HepG2 (cell line): ENCODE measurements around the gene TRIM9. TPM values are rescaled to one million over a fixed set of nuclear protein-coding genes. Genes with fewer than 3 reads are reported as not detected.

ENCODE experiments used
- CEBPZ ChIP-seq: IDR thresholded peaks from 2 replicates; pipeline ENCODE4 v1.6.1; 2012; ENCODE audit warnings: low read length, improper control_type of control experiment
- FOSL1 ChIP-seq: sonication (generic); formaldehyde crosslinking; IDR thresholded peaks from 2 replicates; pipeline ENCODE4 v1.9.0; 2021; ENCODE audit warnings: missing genetic modification reagents, borderline replicate concordance
- IRX3 ChIP-seq: sonication (generic); formaldehyde crosslinking; IDR thresholded peaks from 2 replicates; pipeline ENCODE4 v1.8.1; 2023; ENCODE audit warnings: mild to moderate bottlenecking, low read depth, missing genetic modification reagents, borderline replicate concordance
- KLF11 ChIP-seq: IDR thresholded peaks from 2 replicates; pipeline ENCODE4 v1.6.1; 2016; ENCODE audit warnings: missing compliant biosample characterization
- MAFG ChIP-seq: sonication (generic); formaldehyde crosslinking; IDR thresholded peaks from 2 replicates; pipeline ENCODE4 v1.5.1; 2020; ENCODE audit warnings: mild to moderate bottlenecking, missing genetic modification reagents
- MBD4 ChIP-seq: IDR thresholded peaks from 2 replicates; pipeline ENCODE4 v1.6.1; 2012; ENCODE audit warnings: low read length, inconsistent platforms, borderline replicate concordance
- REPIN1 ChIP-seq: sonication (generic); formaldehyde crosslinking; IDR thresholded peaks from 2 replicates; pipeline ENCODE4 v1.8.0; 2022; ENCODE audit warnings: missing genetic modification reagents, low read depth, mild to moderate bottlenecking, borderline replicate concordance
- SRY ChIP-seq: sonication (generic); formaldehyde crosslinking; IDR thresholded peaks from 2 replicates; pipeline ENCODE4 v1.8.0; 2022; ENCODE audit warnings: mild to moderate bottlenecking, missing genetic modification reagents
- TEF ChIP-seq: sonication (generic); formaldehyde crosslinking; IDR thresholded peaks from 2 replicates; pipeline ENCODE4 v1.5.0; 2020; ENCODE audit warnings: missing genetic modification reagents
- TIGD3 ChIP-seq: sonication (generic); formaldehyde crosslinking; IDR thresholded peaks from 2 replicates; pipeline ENCODE4 v1.5.1; 2020; ENCODE audit warnings: mild to moderate bottlenecking, missing genetic modification reagents, borderline replicate concordance
- TSC22D2 ChIP-seq: sonication (generic); formaldehyde crosslinking; IDR thresholded peaks from 2 replicates; pipeline ENCODE4 v1.5.1; 2020; ENCODE audit warnings: missing genetic modification reagents, mild to moderate bottlenecking, borderline replicate concordance
- YY1 ChIP-seq: IDR thresholded peaks from 2 replicates; pipeline ENCODE4 v1.6.1; 2011; ENCODE audit warnings: low read length, low read depth, moderate library complexity, mild to moderate bottlenecking; ENCODE audit not compliant: insufficient read depth, insufficient replicate concordance
- ZFP37 ChIP-seq: sonication (generic); formaldehyde crosslinking; IDR thresholded peaks from 2 replicates; pipeline ENCODE4 v1.4.0; 2020; ENCODE audit warnings: missing genetic modification reagents, borderline replicate concordance
- ZNF510 ChIP-seq: sonication (generic); formaldehyde crosslinking; IDR thresholded peaks from 2 replicates; pipeline ENCODE4 v1.4.0; 2020; ENCODE audit warnings: low read depth, mild to moderate bottlenecking, missing genetic modification reagents
- ZNF652 ChIP-seq: IDR thresholded peaks from 2 replicates; pipeline ENCODE4 v1.6.1; 2016; ENCODE audit warnings: low read depth, borderline replicate concordance
- ZNF746 ChIP-seq: sonication (generic); formaldehyde crosslinking; IDR thresholded peaks from 2 replicates; pipeline ENCODE4 v1.8.0; 2022; ENCODE audit warnings: mild to moderate bottlenecking, missing genetic modification reagents
- ZNF75D ChIP-seq: sonication (generic); formaldehyde crosslinking; IDR thresholded peaks from 2 replicates; pipeline ENCODE4 v1.8.1; 2023; ENCODE audit warnings: missing genetic modification reagents, mild to moderate bottlenecking, borderline replicate concordance
- ZNF768 ChIP-seq: sonication (generic); formaldehyde crosslinking; IDR thresholded peaks from 2 replicates; pipeline ENCODE4 v1.4.0; 2020; ENCODE audit warnings: missing genetic modification reagents
- ZNF777 ChIP-seq: sonication (generic); formaldehyde crosslinking; IDR thresholded peaks from 2 replicates; pipeline ENCODE4 v1.4.0; 2020; ENCODE audit warnings: missing genetic modification reagents
- ZSCAN5A ChIP-seq: sonication (generic); formaldehyde crosslinking; IDR thresholded peaks from 2 replicates; pipeline ENCODE4 v1.8.0; 2022; ENCODE audit warnings: mild to moderate bottlenecking, missing genetic modification reagents, borderline replicate concordance
- ZXDC ChIP-seq: sonication (generic); formaldehyde crosslinking; IDR thresholded peaks from 2 replicates; pipeline ENCODE4 v1.5.0; 2020; ENCODE audit warnings: mild to moderate bottlenecking, missing genetic modification reagents
- polyA plus RNA-seq, 8 experiments: library from polyadenylated mRNA; depleted of rRNA in 3 of 8; stranded (reverse) in 7 of 8; unstranded in 1 of 8; fragments of >200 nt; fragmentation: Illumina TruSeq in 4 of 8; extraction: Trizol in 4 of 8; gene quantifications; 2 replicates each; pipeline versions ENCODE4 v1.2.1 to v1.2.3, GENCODE V29; 2011 to 2016; ENCODE audit warnings: low read depth in 4 of 8, missing spikeins in 1 of 8, mixed read lengths in 1 of 8; ENCODE audit not compliant: insufficient read depth in 1 of 8
- total RNA-seq, 5 experiments: library from RNA; depleted of rRNA; stranded (reverse); fragments of >200 nt; fragmentation: Illumina TruSeq; extraction: Trizol; gene quantifications; 2 replicates each; pipeline ENCODE4 v1.2.3, GENCODE V29; 2016; ENCODE audit warnings: low read depth in 1 of 5

TRIM9 gene
- total and polyA plus RNA-seq, 2 of the 13 experiments (the other 11 are each of a cell fraction or from before 2014, with no cell fraction given): 0.04 to 0.07 TPM

GRCh38 chr14:50943261-50943942, 151.5 kb downstream of the TRIM9 start (continued):
- no peak for TF ChIP-seq ZSCAN5A (CRISPR knock-in tag)
- no peak for TF ChIP-seq REPIN1 (CRISPR knock-in tag)
- no peak for TF ChIP-seq MBD4
- no peak for TF ChIP-seq ZFP37 (CRISPR knock-in tag)
- TF ChIP-seq ZNF768 (CRISPR knock-in tag): no peak
- TF ChIP-seq ZNF510 (CRISPR knock-in tag): no peak
- no peak for TF ChIP-seq FOSL1
- no peak for TF ChIP-seq CEBPZ
- TF ChIP-seq MAFG (CRISPR knock-in tag): no peak
- no peak for TF ChIP-seq TEF (CRISPR knock-in tag)
- TF ChIP-seq YY1: no peak
- no peak for TF ChIP-seq SRY
- TF ChIP-seq TIGD3 (CRISPR knock-in tag): no peak
- TF ChIP-seq TSC22D2 (CRISPR knock-in tag): no peak
- TF ChIP-seq ZNF75D (CRISPR knock-in tag): no peak
- no peak for TF ChIP-seq ZNF652
- no peak for TF ChIP-seq ZNF746 (CRISPR knock-in tag)
- TF ChIP-seq ZXDC: no peak
- TF ChIP-seq IRX3 (CRISPR knock-in tag): no peak
- TF ChIP-seq KLF11 (CRISPR knock-in tag): no peak
- TF ChIP-seq ZNF777 (CRISPR knock-in tag): no peak
